Esophagus squamous epithelium (tissue), 5 donors: ENCODE data around the gene INA. TPM values are rescaled to one million over a fixed set of nuclear protein-coding genes. Genes with fewer than 3 reads are reported as not detected.

Experiments
- DNase-seq: peaks from one replicate; lab custom pipeline; 2025; lab: John Stamatoyannopoulos, UW
- H3K27ac ChIP-seq, 4 donors: fragments of 200-600 bp; sonication (generic); one replicate each; pipeline ENCODE4 v1.5.1; 2016 to 2019; ENCODE audit warnings: mild to moderate bottlenecking in 1 of 4
- H3K27me3 ChIP-seq, 4 donors: fragments of 200-600 bp; sonication (generic); 1 replicate in 3 of 4; 2 replicates in 1 of 4; pipeline versions ENCODE4 v1.5.1 to v1.6.0; 2017 to 2021; ENCODE audit warnings: antibody characterized with exemption in 1 of 4
- H3K36me3 ChIP-seq, 3 donors: fragments of 200-600 bp; sonication (generic); one replicate each; pipeline ENCODE4 v1.5.1; 2016 to 2019
- H3K4me1 ChIP-seq, 3 donors: fragments of 200-600 bp; sonication (generic); one replicate each; pipeline ENCODE4 v1.5.1; 2017 to 2019
- H3K4me3 ChIP-seq, 4 donors: fragments of 200-600 bp; sonication (generic); 1 replicate in 3 of 4; 2 replicates in 1 of 4; pipeline ENCODE4 v1.5.1; 2016 to 2019; ENCODE audit warnings: mild to moderate bottlenecking in 2 of 4, moderate library complexity in 1 of 4
- H3K9me3 ChIP-seq, 3 donors: fragments of 200-600 bp; sonication (generic); one replicate each; pipeline ENCODE4 v1.5.1; 2016 to 2019
- CTCF ChIP-seq, 6 experiments: fragments of 450-650 bp in 4 of 6; fragments of 200-600 bp in 2 of 6; sonication (generic) in 2 of 6; IDR thresholded peaks; one replicate each; pipeline ENCODE4 v1.5.1; 2016 to 2019; ENCODE audit warnings: antibody characterized with exemption in 6 of 6, mild to moderate bottlenecking in 4 of 6, moderate library complexity in 4 of 6
- POLR2A ChIP-seq, 4 donors: fragments of 450-650 bp; IDR thresholded peaks; one replicate each; pipeline ENCODE4 v1.6.1; 2017; ENCODE audit warnings: antibody characterized with exemption in 4 of 4, mild to moderate bottlenecking in 4 of 4, moderate library complexity in 3 of 4
- WGBS, 2 donors: methylation state at CpG; one replicate each; pipeline ENCODE4 v1.1.5; 2018; 5-methylcytosine and 5-hydroxymethylcytosine counted together
- intact Hi-C: fragments of 100-400 bp; cut with DNase I; formaldehyde crosslinking; loops from one replicate; pipeline ENCODE4 v1.15.0; 2022
- total RNA-seq, 4 donors: library from RNA; depleted of rRNA; stranded (reverse); fragments of >200 nt; gene quantifications; one replicate each; pipeline ENCODE4 v1.1.0, GENCODE V29; 2016
- donor health status: DM: yes; HTN: yes; CAD: no.

Gene INA
- 1 to 10 TPM in 3 of 4 donors, under 1 TPM in 1; 0.38 to 2.5 (median 1.4) TPM for total RNA-seq

- no peak for DNase-seq
- no peak for TF ChIP-seq POLR2A (IDR thresholded peaks at IDR 0.05)
- no peak for TF ChIP-seq CTCF (IDR thresholded peaks at IDR 0.05)
- peaks cover 15 to 79% (median 19%) of the 10 kb centered on the region in 4 donors for H3K27me3 ChIP-seq
Measured at GRCh38 chr10:103276896-103277712, at the start of gene INA. TSS of gene INA (plus strand) at chr10:103277138. CDS start at chr10:103277212, 74 bp downstream.

GRCh38 chr10:103227416-103227815 lies 49.5 kb upstream of the INA start:
- no peaks in the 10 kb centered on the region for H3K27me3 ChIP-seq
- no peaks in the 10 kb centered on the region for H3K36me3 ChIP-seq
- DNase-seq = no peak
- intact Hi-C loops = no loop called here
- no peak for TF ChIP-seq CTCF (IDR thresholded peaks at IDR 0.05)
- no peak for TF ChIP-seq POLR2A (IDR thresholded peaks at IDR 0.05)
- no peak overlapping the region for H3K4me3 ChIP-seq
- H3K9me3 ChIP-seq = peaks cover 0 to 21% (median 20%) of the 10 kb centered on the region in 3 donors
- H3K27ac ChIP-seq = peak overlapping the region; percentile 49 to 80 (median 78)
- 55 to 70% methylated on average over 1 of the region's 1 CpG for WGBS, 2 donors
- H3K4me1 ChIP-seq = peaks cover 7 to 61% (median 26%) of the 10 kb centered on the region in 3 donors

More at GRCh38 chr10:103276896-103277712, at the start of gene INA:
- H3K4me1 ChIP-seq = peaks cover 13 to 37% (median 16%) of the 10 kb centered on the region in 3 donors
- intact Hi-C loops = no loop called here
- H3K27ac ChIP-seq = no peak within 1 kb of the TSS
- H3K36me3 ChIP-seq = no peaks in the 10 kb centered on the region
- H3K4me3 ChIP-seq = peak within 1 kb of the TSS; percentile 7 to 51 (median 24)
- WGBS, 2 donors = 0% methylated on average over 18 of the region's 105 CpGs; no CpG with 5 or more reads in 1 of the 2 donors
- no peaks in the 10 kb centered on the region for H3K9me3 ChIP-seq

GRCh38 chr10:103231047-103231551 lies 45.8 kb upstream of the INA start:
- WGBS, 2 donors = 56 to 61% methylated on average over 4 of the region's 4 CpGs

GRCh38 chr10:103232131-103232673 lies 44.7 kb upstream of the INA start:
- Histone ChIP-seq H3K27ac (peak overlapping the region in 3 of 4 donors; percentile 19 to 61 (median 42)), H3K36me3 (no peaks in the 10 kb centered on the region), H3K4me3 (no peak overlapping the region), H3K4me1 (peaks cover 7 to 60% (median 24%) of the 10 kb centered on the region in 3 donors), H3K27me3 (no peaks in the 10 kb centered on the region), H3K9me3 (no peaks in the 10 kb centered on the region)
- intact Hi-C loops = no loop called here
- no peak for DNase-seq
- 70 to 79% methylated on average over 3 of the region's 3 CpGs for WGBS, 2 donors
- TF ChIP-seq CTCF (IDR thresholded peaks at IDR 0.05) = no peak

More at GRCh38 chr10:103231047-103231551, 45.8 kb upstream of the INA start:
- no peak overlapping the region for H3K4me3 ChIP-seq
- intact Hi-C loops = no loop called here
- peaks cover 7 to 70% (median 31%) of the 10 kb centered on the region in 3 donors for H3K4me1 ChIP-seq
- no peaks in the 10 kb centered on the region for H3K9me3 ChIP-seq
- H3K36me3 ChIP-seq = no peaks in the 10 kb centered on the region
- TF ChIP-seq CTCF (IDR thresholded peaks at IDR 0.05) (no peak), POLR2A (IDR thresholded peaks at IDR 0.05) (no peak)
- H3K27ac ChIP-seq = peak overlapping the region in 3 of 4 donors; percentile 1 to 52 (median 42)
- DNase-seq = no peak
- H3K27me3 ChIP-seq = no peaks in the 10 kb centered on the region
